DOHH2 (cell line): ENCODE data around the gene MKRN2OS.

Source experiments
- EZH2phosphoT487 ChIP-seq: fragments of 200-600 bp; sonication (generic); IDR thresholded peaks from 2 replicates; pipeline ENCODE4 v1.6.1; 2017; ENCODE audit warnings: borderline replicate concordance, mild to moderate bottlenecking, antibody characterized with exemption, low read length, moderate library complexity, mixed read lengths
- TF ChIP-seq, protein P1 (sequence below): fragments of 200-600 bp; sonication (generic); IDR thresholded peaks from one replicate; pipeline ENCODE4 v1.5.1; 2014; ENCODE audit warnings: antibody characterized with exemption, mild to moderate bottlenecking, low read depth, low read length; ENCODE audit not compliant: poor library complexity, severe bottlenecking

GRCh38 chr3:12489832-12490231 is 55.5 kb downstream of the MKRN2OS start:
- TF ChIP-seq, protein P1, sequence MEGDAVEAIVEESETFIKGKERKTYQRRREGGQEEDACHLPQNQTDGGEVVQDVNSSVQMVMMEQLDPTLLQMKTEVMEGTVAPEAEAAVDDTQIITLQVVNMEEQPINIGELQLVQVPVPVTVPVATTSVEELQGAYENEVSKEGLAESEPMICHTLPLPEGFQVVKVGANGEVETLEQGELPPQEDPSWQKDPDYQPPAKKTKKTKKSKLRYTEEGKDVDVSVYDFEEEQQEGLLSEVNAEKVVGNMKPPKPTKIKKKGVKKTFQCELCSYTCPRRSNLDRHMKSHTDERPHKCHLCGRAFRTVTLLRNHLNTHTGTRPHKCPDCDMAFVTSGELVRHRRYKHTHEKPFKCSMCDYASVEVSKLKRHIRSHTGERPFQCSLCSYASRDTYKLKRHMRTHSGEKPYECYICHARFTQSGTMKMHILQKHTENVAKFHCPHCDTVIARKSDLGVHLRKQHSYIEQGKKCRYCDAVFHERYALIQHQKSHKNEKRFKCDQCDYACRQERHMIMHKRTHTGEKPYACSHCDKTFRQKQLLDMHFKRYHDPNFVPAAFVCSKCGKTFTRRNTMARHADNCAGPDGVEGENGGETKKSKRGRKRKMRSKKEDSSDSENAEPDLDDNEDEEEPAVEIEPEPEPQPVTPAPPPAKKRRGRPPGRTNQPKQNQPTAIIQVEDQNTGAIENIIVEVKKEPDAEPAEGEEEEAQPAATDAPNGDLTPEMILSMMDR = no peak
- TF ChIP-seq EZH2phosphoT487 = no peak
